Activated gamma-delta T cell treated with Interleukin-2 at 50 U/mL for 16 hours (primary cell): ENCODE results near the gene PPM1A.
"Not testable (repeated sequence)": the region's sequence is repeated elsewhere in the genome, so short reads cannot be mapped to it uniquely, and the experiment has no call there.

ENCODE experiments used
- DNase-seq: peaks from one replicate; pipeline ENCODE4 v3.0.0-alpha.2; 2020

The PPM1A gene

GRCh38 chr14:60272177-60272576, 23.2 kb downstream of the PPM1A start:
- no peak for DNase-seq

GRCh38 chr14:60273956-60274355, 24.9 kb downstream of the PPM1A start:
- no peak for DNase-seq

GRCh38 chr14:60274448-60274847, 25.4 kb downstream of the PPM1A start:
- no peak for DNase-seq

GRCh38 chr14:60275932-60276331, 26.9 kb downstream of the PPM1A start:
- DNase-seq: no peak

GRCh38 chr14:60276347-60276746, 27.3 kb downstream of the PPM1A start:
- DNase-seq: no peak

GRCh38 chr14:60277605-60278190, 28.7 kb downstream of the PPM1A start:
- DNase-seq: no peak

GRCh38 chr14:60278350-60278749, 29.3 kb downstream of the PPM1A start:
- no peak for DNase-seq

- DNase-seq: no peak
Measured at GRCh38 chr14:60287452-60287851, 38.4 kb downstream of the PPM1A start.

GRCh38 chr14:60288279-60288678, 39.3 kb downstream of the PPM1A start:
- DNase-seq: no peak

- DNase-seq: no peak
Measured at GRCh38 chr14:60294411-60295069, 45.5 kb downstream of the PPM1A start.

- DNase-seq: no peak
Measured at GRCh38 chr14:60300019-60300418, 51.0 kb downstream of the PPM1A start.

GRCh38 chr14:60301685-60302084, 52.7 kb downstream of the PPM1A start:
- no peak for DNase-seq

GRCh38 chr14:60302663-60303062, 53.6 kb downstream of the PPM1A start:
- DNase-seq: no peak

GRCh38 chr14:60303745-60304144, 54.7 kb downstream of the PPM1A start:
- DNase-seq: no peak

GRCh38 chr14:60304509-60304908, 55.5 kb downstream of the PPM1A start:
- DNase-seq: no peak

- no peak for DNase-seq
Measured at GRCh38 chr14:60309867-60310552, 61.0 kb downstream of the PPM1A start.

- no peak for DNase-seq
Measured at GRCh38 chr14:60311417-60311816, 62.4 kb downstream of the PPM1A start.

GRCh38 chr14:60313093-60313492, 64.1 kb downstream of the PPM1A start:
- DNase-seq: no peak

- DNase-seq: no peak
Measured at GRCh38 chr14:60315196-60315990, 66.4 kb downstream of the PPM1A start.

GRCh38 chr14:60317609-60318008, 68.6 kb downstream of the PPM1A start:
- no peak for DNase-seq

GRCh38 chr14:60320860-60321259, 71.8 kb downstream of the PPM1A start:
- not testable (repeated sequence) for DNase-seq

- DNase-seq: no peak
Measured at GRCh38 chr14:60323199-60323896, 74.3 kb downstream of the PPM1A start.

- no peak for DNase-seq
Measured at GRCh38 chr14:60324837-60325236, 75.8 kb downstream of the PPM1A start.
